Measurements from ENCODE around the gene RUNX2. TPM values are rescaled to one million over a fixed set of nuclear protein-coding genes. Genes with fewer than 3 reads are reported as not detected.

Gene RUNX2
- total and polyA plus RNA-seq, 2 donors from 2014 or later, result 2.3 to 4.7 TPM

GRCh38 chr6:45488889-45489288 lies 160.8 kb downstream of the RUNX2 start:
- TF ChIP-seq CTCF (IDR thresholded peaks at IDR 0.05; ENCODE audit: borderline replicate concordance, extremely low read depth, insufficient read depth), result no peak
- FAIRE-seq, result no peak
- H3K4me1 ChIP-seq (ENCODE audit: control insufficient read depth in 2 of 3, insufficient read depth in 2 of 3, low read depth in 1 of 3, low read length in 3 of 3), result no peaks in the 10 kb centered on the region

DNA sequence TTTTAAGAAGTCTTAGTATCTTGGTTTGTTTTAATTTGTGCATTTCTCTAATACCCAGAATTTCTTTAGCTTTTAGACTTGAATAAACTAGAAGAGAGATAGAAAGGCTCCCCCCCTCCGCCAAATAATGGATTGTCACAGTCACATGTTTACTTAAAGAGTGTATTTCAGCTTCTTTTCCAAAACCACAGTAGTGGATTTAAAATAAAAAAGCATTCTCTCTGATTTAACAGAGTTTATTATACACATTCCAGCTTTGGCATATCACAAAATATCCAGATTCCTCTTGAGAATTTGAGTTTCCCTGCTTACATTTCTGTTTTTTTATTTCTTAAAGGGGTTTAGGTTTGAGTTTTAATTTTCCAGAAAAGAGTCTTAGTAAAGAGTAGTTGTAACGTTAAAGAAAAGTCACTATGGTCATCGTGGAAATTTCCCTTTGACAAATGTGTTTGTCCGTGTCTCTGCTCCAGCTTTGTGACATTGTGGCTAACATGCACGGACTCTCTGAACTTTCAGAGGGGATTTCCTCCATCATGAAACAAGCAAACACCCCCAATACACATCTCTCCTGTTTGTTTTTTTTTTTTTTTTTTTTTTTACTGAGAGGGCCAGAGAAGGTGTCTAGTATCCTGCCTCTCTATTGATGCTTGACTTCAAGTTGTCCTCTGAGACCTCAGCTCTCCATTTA lies 163.1 kb downstream of the RUNX2 start:
- Histone ChIP-seq H3K4me1 (ENCODE audit: control insufficient read depth in 2 of 3, insufficient read depth in 2 of 3, low read depth in 1 of 3, low read length in 3 of 3) (no peaks in the 10 kb centered on the region), H3K27me3 (ENCODE audit: control insufficient read depth, insufficient read depth, low read length) (no peaks in the 10 kb centered on the region), H3K4me3 (ENCODE audit: low read length in 3 of 3) (no peak overlapping the region), H3K27ac (ENCODE audit: low read depth in 2 of 2, low read length in 2 of 2) (no peak overlapping the region), H3K36me3 (ENCODE audit: control insufficient read depth in 2 of 3, insufficient read depth in 3 of 3, low read length in 3 of 3) (no peaks in the 10 kb centered on the region), H3K9ac (ENCODE audit: low read length in 3 of 3) (no peak overlapping the region), H3K9me3 (ENCODE audit: control insufficient read depth in 2 of 3, insufficient read depth in 1 of 3, low read length in 3 of 3) (no peaks in the 10 kb centered on the region)
- no peak for TF ChIP-seq CTCF (IDR thresholded peaks at IDR 0.05; ENCODE audit: borderline replicate concordance, extremely low read depth, insufficient read depth)
- no peak for FAIRE-seq
- DNase-seq, result no peak
- intact Hi-C loops (cut with DNase I), result no loop called here

More at GRCh38 chr6:45488889-45489288, 160.8 kb downstream of the RUNX2 start:
- no peak for DNase-seq
- Histone ChIP-seq H3K27me3 (ENCODE audit: control insufficient read depth, insufficient read depth, low read length) (no peaks in the 10 kb centered on the region), H3K36me3 (ENCODE audit: control insufficient read depth in 2 of 3, insufficient read depth in 3 of 3, low read length in 3 of 3) (no peaks in the 10 kb centered on the region), H3K9me3 (ENCODE audit: control insufficient read depth in 2 of 3, insufficient read depth in 1 of 3, low read length in 3 of 3) (no peaks in the 10 kb centered on the region), H3K4me3 (ENCODE audit: low read length in 3 of 3) (no peak overlapping the region), H3K27ac (ENCODE audit: low read depth in 2 of 2, low read length in 2 of 2) (no peak overlapping the region), H3K9ac (ENCODE audit: low read length in 3 of 3) (no peak overlapping the region)
- intact Hi-C loops (cut with DNase I), result no loop called here

GRCh38 chr6:45491874-45492273 lies 163.7 kb downstream of the RUNX2 start:
- TF ChIP-seq CTCF (IDR thresholded peaks at IDR 0.05; ENCODE audit: borderline replicate concordance, extremely low read depth, insufficient read depth), result no peak
- Histone ChIP-seq H3K27me3 (ENCODE audit: control insufficient read depth, insufficient read depth, low read length) (no peaks in the 10 kb centered on the region), H3K4me1 (ENCODE audit: control insufficient read depth in 2 of 3, insufficient read depth in 2 of 3, low read depth in 1 of 3, low read length in 3 of 3) (no peaks in the 10 kb centered on the region), H3K27ac (ENCODE audit: low read depth in 2 of 2, low read length in 2 of 2) (no peak overlapping the region), H3K36me3 (ENCODE audit: control insufficient read depth in 2 of 3, insufficient read depth in 3 of 3, low read length in 3 of 3) (no peaks in the 10 kb centered on the region), H3K4me3 (ENCODE audit: low read length in 3 of 3) (no peak overlapping the region), H3K9me3 (ENCODE audit: control insufficient read depth in 2 of 3, insufficient read depth in 1 of 3, low read length in 3 of 3) (no peaks in the 10 kb centered on the region), H3K9ac (ENCODE audit: low read length in 3 of 3) (no peak overlapping the region)
- FAIRE-seq, result no peak
- DNase-seq, result no peak
- intact Hi-C loops (cut with DNase I), result no loop called here

DNA sequence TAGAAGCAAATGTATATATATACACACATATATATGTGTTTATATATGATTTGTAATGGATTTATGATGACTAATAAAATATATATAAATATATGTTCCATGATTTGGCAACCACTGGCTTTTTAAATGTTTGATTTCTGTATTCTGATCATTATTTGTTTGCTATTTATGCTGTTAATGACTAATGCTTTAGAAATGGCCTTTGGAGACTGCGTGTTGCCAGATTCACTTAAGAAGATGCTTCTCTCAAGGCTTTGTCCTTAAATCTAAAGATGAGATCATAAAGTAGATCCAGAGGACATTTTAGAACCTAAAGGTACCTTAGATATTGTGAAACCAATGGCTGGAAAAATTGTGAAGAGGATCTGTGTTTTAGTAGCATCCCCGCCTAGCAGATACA lies 165.6 kb downstream of the RUNX2 start:
- TF ChIP-seq CTCF (IDR thresholded peaks at IDR 0.05; ENCODE audit: borderline replicate concordance, extremely low read depth, insufficient read depth), result no peak
- no peaks in the 10 kb centered on the region for H3K36me3 ChIP-seq (ENCODE audit: control insufficient read depth in 2 of 3, insufficient read depth in 3 of 3, low read length in 3 of 3)
- no peak overlapping the region for H3K4me3 ChIP-seq (ENCODE audit: low read length in 3 of 3)
- DNase-seq, result no peak
- intact Hi-C loops (cut with DNase I), result no loop called here
- H3K4me1 ChIP-seq (ENCODE audit: control insufficient read depth in 2 of 3, insufficient read depth in 2 of 3, low read depth in 1 of 3, low read length in 3 of 3), result no peaks in the 10 kb centered on the region
- H3K27ac ChIP-seq (ENCODE audit: low read depth in 2 of 2, low read length in 2 of 2), result no peak overlapping the region
- no peaks in the 10 kb centered on the region for H3K27me3 ChIP-seq (ENCODE audit: control insufficient read depth, insufficient read depth, low read length)
- H3K9me3 ChIP-seq (ENCODE audit: control insufficient read depth in 2 of 3, insufficient read depth in 1 of 3, low read length in 3 of 3), result no peaks in the 10 kb centered on the region
- no peak for FAIRE-seq
- H3K9ac ChIP-seq (ENCODE audit: low read length in 3 of 3), result no peak overlapping the region
